Transverse colon (tissue), 4 donors: Measurements from ENCODE around the gene PRPSAP1. TPM values are rescaled to one million over a fixed set of nuclear protein-coding genes. Genes with fewer than 3 reads are reported as not detected.
"Not testable (repeated sequence)": the region's sequence is repeated elsewhere in the genome, so short reads cannot be mapped to it uniquely, and the experiment has no call there.

Experiments
- DNase-seq: peaks from one replicate; pipeline ENCODE4 v3.0.0-alpha.2; 2019
- H3K27ac ChIP-seq, 4 donors: fragments of 200-600 bp; sonication (generic); 2 replicates each; pipeline ENCODE4 v1.5.1; 2016 to 2018; ENCODE audit warnings: inconsistent platforms in 4 of 4
- H3K27me3 ChIP-seq: fragments of 200-600 bp; sonication (generic); 2 replicates; pipeline ENCODE4 v1.5.1; 2017; ENCODE audit warnings: inconsistent platforms
- H3K36me3 ChIP-seq, 4 donors: fragments of 200-600 bp; sonication (generic); 2 replicates each; pipeline ENCODE4 v1.5.1; 2017 to 2019; ENCODE audit warnings: inconsistent platforms in 4 of 4
- H3K4me1 ChIP-seq, 4 donors: fragments of 200-600 bp; sonication (generic); 2 replicates each; pipeline ENCODE4 v1.5.1; 2017 to 2020; ENCODE audit warnings: inconsistent platforms in 4 of 4
- H3K4me3 ChIP-seq, 4 donors: fragments of 200-600 bp; sonication (generic); 1 replicate in 1 of 4; 2 replicates in 3 of 4; pipeline versions ENCODE4 v1.5.1 to v1.6.1; 2017 to 2019; ENCODE audit warnings: inconsistent platforms in 4 of 4
- H3K9me3 ChIP-seq, 2 donors: fragments of 200-600 bp; sonication (generic); 2 replicates each; pipeline ENCODE4 v1.5.1; 2017 to 2019; ENCODE audit warnings: inconsistent platforms in 2 of 2
- EP300 ChIP-seq: sonication (generic); formaldehyde crosslinking; IDR thresholded peaks from one replicate; pipeline ENCODE4 v1.6.1; 2017; ENCODE audit warnings: antibody characterized with exemption, low read depth
- POLR2A ChIP-seq: fragments of 450-650 bp; IDR thresholded peaks from one replicate; pipeline ENCODE4 v1.6.1; 2016; ENCODE audit warnings: antibody characterized with exemption, mild to moderate bottlenecking, moderate library complexity
- POLR2AphosphoS5 ChIP-seq, 3 donors: sonication (generic); formaldehyde crosslinking; IDR thresholded peaks; one replicate each; pipeline ENCODE4 v1.6.1; 2016; ENCODE audit warnings: antibody characterized with exemption in 3 of 3
- WGBS, 2 donors: methylation state at CpG; one replicate each; pipeline ENCODE4 v1.1.5; 2018; ENCODE audit warnings: low coverage in 1 of 2; 5-methylcytosine and 5-hydroxymethylcytosine counted together
- in situ Hi-C, 4 donors: fragments of 200-750 bp; cut with MboI; loops; one replicate each; pipeline versions ENCODE4 v1.15.0 to v1.15.1; 2017; ENCODE audit warnings: low sequenced_read_pairs in 3 of 4, low pct_ligation_motif_present in 1 of 4, low pct_unique_long_range_greater_than_20kb in 1 of 4
- intact Hi-C: fragments of 100-400 bp; cut with DNase I; formaldehyde crosslinking; loops from one replicate; pipeline ENCODE4 v1.15.1; 2023; ENCODE audit warnings: low total_unique reads
- total RNA-seq, 4 donors: library from RNA; depleted of rRNA; stranded (reverse); fragments of >200 nt; gene quantifications; one replicate each; pipeline ENCODE4 v1.1.0, GENCODE V29; 2016
- TF ChIP-seq, protein P1 (sequence below), 5 experiments: fragments of 200-600 bp in 3 of 5; fragments of 450-650 bp in 2 of 5; sonication (generic) in 3 of 5; IDR thresholded peaks; 1 replicate in 2 of 5; 2 replicates in 3 of 5; pipeline ENCODE4 v1.5.1; 2016 to 2017; ENCODE audit warnings: antibody characterized with exemption in 5 of 5, inconsistent platforms in 3 of 5, mild to moderate bottlenecking in 2 of 5, moderate library complexity in 1 of 5

Gene PRPSAP1
- total RNA-seq, 4 donors from 2014 or later, result 50.1 to 147 (median 96.7) TPM

DNA sequence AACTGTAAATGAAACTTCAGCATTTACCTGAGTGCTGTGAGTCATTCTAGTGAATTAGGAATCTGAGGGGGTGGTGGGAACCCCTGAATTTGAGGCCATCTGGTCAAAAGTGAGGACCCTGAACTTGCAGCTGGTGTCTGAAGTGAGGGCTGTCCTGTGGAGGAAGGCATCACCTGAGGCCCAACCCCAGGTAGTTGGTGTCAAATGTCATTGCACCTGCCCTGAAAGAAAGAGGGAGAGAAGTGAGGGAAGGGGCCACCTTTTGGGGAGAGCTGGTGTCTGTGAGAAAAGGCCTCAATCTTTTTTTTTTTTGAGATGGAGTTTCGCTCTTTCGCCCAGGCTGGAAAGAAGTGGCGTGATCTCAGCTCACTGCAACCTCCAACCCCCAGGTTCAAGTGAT, 12.5 kb upstream of the PRPSAP1 start:
- TF ChIP-seq POLR2AphosphoS5 (IDR thresholded peaks at IDR 0.05) (no peak), EP300 (no peak), POLR2A (no peak)
- TF ChIP-seq, protein P1, sequence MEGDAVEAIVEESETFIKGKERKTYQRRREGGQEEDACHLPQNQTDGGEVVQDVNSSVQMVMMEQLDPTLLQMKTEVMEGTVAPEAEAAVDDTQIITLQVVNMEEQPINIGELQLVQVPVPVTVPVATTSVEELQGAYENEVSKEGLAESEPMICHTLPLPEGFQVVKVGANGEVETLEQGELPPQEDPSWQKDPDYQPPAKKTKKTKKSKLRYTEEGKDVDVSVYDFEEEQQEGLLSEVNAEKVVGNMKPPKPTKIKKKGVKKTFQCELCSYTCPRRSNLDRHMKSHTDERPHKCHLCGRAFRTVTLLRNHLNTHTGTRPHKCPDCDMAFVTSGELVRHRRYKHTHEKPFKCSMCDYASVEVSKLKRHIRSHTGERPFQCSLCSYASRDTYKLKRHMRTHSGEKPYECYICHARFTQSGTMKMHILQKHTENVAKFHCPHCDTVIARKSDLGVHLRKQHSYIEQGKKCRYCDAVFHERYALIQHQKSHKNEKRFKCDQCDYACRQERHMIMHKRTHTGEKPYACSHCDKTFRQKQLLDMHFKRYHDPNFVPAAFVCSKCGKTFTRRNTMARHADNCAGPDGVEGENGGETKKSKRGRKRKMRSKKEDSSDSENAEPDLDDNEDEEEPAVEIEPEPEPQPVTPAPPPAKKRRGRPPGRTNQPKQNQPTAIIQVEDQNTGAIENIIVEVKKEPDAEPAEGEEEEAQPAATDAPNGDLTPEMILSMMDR (IDR thresholded peaks at IDR 0.05), result no peak
- intact Hi-C loops, result no loop called here
- in situ Hi-C loops, result no loop called here

DNA sequence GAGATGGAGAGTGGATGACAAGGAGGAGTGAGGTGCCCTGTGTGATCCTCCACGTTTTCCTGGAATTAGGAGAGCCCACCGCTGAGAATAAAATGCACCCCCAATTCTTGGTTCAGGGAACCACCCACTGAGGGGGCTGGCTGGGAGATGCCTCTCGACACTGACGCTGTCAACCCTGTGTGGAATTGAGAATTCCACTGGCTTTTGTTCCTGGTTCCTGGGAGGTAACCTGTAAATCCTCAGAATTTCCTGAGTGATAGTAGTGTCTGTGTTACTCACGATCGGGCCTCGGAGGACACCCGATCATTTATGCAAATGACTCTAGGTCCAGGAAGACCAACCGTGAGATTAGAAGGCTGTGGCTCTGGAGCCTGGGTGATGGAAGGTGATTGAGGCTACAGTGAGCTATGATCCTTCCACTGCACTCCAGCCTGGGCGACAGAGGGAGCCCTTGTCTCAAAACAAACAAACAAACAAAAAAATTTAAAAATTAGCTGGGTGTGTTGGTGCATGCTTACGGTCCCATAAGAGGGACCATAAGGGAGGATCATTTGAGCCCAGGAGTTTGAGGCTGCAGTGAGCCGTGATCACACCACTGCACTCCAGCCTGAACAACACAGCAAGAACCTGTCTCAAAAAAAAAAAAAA, 11.7 kb upstream of the PRPSAP1 start:
- H3K9me3 ChIP-seq, result no peaks in the 10 kb centered on the region
- intact Hi-C loops (no loop called here), in situ Hi-C loops (no loop called here)
- WGBS, 2 donors, result 46 to 75% methylated on average over 2 to 12 of the region's 12 CpGs
- no peak overlapping the region for H3K4me3 ChIP-seq
- no peak overlapping the region for H3K27ac ChIP-seq
- H3K27me3 ChIP-seq, result no peaks in the 10 kb centered on the region
- H3K36me3 ChIP-seq, result no peaks in the 10 kb centered on the region
- no peak for DNase-seq
- H3K4me1 ChIP-seq, result peaks cover 0 to 18% (median 1%) of the 10 kb centered on the region in 4 donors
- TF ChIP-seq, protein P1 (IDR thresholded peaks at IDR 0.05), result no peak
- TF ChIP-seq EP300 (no peak), POLR2A (no peak), POLR2AphosphoS5 (IDR thresholded peaks at IDR 0.05) (no peak)

More for the DNA sequence above, 12.5 kb upstream of the PRPSAP1 start:
- Histone ChIP-seq H3K4me1 (peaks cover 0 to 22% (median 1%) of the 10 kb centered on the region in 4 donors), H3K9me3 (no peaks in the 10 kb centered on the region), H3K27me3 (no peaks in the 10 kb centered on the region), H3K27ac (no peak overlapping the region), H3K4me3 (no peak overlapping the region), H3K36me3 (no peaks in the 10 kb centered on the region)
- no peak for DNase-seq
- WGBS, 2 donors, result 92% methylated on average over 2 of the region's 3 CpGs; no CpG with 5 or more reads in 1 of the 2 donors

DNA sequence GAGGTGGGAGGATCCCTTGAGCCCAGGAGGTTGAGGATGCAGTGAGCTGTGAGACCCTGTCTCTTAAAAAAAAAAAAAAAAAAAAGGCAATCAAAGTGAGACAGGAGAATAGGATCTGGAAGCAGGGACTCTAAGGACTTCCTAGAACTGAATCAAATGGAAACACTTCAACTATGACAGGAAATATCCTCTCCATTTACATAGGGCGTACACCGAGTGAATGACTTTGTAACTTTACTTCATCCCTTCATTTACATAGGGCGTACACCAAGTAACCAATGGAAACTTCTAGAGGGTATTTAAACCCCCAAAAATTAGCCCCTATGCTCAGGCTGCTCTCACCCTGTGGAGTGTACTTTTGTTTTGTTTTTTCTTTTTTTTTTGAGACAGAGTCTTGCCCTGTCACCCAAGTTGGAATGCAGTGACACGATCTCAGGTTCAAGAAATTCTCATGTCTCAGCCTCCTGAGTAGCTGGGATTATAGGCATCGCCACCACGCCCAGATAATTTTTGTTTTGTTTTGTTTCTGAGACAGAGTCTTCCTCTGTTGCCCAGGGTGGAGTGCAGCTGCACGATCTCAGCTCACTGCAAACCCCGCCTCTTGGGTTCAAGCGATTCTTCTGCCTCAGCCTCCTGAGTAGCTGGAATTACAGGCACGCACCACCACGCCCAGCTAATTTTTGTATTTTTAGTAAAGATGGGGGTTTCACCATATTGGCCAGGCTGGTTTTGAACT, 9.6 kb upstream of the PRPSAP1 start:
- in situ Hi-C loops, result no loop called here
- Histone ChIP-seq H3K27ac (peak overlapping the region in 3 of 4 donors; percentile 8 to 45 (median 36)), H3K27me3 (no peaks in the 10 kb centered on the region), H3K4me3 (no peak overlapping the region), H3K4me1 (peaks cover 0 to 18% (median 1%) of the 10 kb centered on the region in 4 donors), H3K36me3 (no peaks in the 10 kb centered on the region), H3K9me3 (no peaks in the 10 kb centered on the region)
- TF ChIP-seq POLR2A, result no peak
- TF ChIP-seq, protein P1 (IDR thresholded peaks at IDR 0.05), result no peak
- no peak for TF ChIP-seq POLR2AphosphoS5 (IDR thresholded peaks at IDR 0.05)
- no peak for TF ChIP-seq EP300
- intact Hi-C loops, result no loop called here
- 64 to 78% methylated on average over 6 to 11 of the region's 11 CpGs for whole genome bisulfite sequencing, 2 donors
- no peak for DNase-seq

DNA sequence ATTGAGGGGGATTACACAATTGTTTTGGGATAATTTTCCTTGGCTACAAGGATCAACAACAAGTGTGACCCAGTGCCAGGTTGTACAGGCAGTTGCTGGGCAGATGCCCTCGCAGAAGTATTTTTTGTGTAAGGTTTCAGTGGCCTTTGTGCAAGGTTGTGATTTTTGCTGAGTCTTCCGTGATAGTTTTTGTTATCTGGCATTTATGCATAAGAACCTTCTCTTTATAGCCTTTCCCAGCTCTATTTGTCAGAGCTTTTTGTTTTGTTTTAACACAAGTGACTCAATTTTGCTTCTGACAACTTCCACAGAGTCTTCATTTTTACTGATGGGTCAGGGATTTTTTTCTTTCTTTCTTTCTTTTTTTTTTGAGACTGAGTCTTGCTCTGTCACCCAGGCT, 6.7 kb upstream of the PRPSAP1 start:
- no peak overlapping the region for H3K27ac ChIP-seq
- H3K9me3 ChIP-seq, result no peaks in the 10 kb centered on the region
- DNase-seq, result no peak
- in situ Hi-C loops (no loop called here), intact Hi-C loops (no loop called here)
- no peak overlapping the region for H3K4me3 ChIP-seq
- TF ChIP-seq POLR2A (no peak), POLR2AphosphoS5 (IDR thresholded peaks at IDR 0.05) (no peak)
- H3K4me1 ChIP-seq, result peaks cover 0 to 29% (median 1%) of the 10 kb centered on the region in 4 donors
- H3K27me3 ChIP-seq, result no peaks in the 10 kb centered on the region
- no peaks in the 10 kb centered on the region for H3K36me3 ChIP-seq
- WGBS, 2 donors, result 64 to 88% methylated on average over 1 to 2 of the region's 2 CpGs

DNA sequence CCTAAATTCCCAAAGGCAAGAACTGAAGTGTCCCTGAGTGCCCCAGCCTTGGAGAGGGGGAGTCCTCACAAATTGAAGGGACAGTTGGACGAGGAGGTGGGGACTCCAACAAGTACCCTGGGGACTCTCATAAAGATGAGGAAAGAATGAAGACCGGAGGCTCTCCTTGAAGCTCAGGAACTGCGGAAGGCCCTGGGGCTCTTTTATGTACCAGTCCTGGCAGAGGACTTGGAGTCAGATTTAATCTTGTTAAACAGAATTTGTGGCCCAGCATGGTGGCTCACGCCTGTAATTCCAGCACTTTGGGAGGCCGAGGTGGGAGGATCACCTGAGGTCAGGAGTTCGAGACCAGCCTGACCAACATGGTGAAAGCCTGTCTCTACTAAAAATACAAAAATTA, 6.1 kb upstream of the PRPSAP1 start:
- DNase-seq, H3K27ac ChIP-seq, H3K36me3 ChIP-seq, H3K9me3 ChIP-seq, in situ Hi-C loops, H3K4me3 ChIP-seq, H3K27me3 ChIP-seq, intact Hi-C loops: not testable (repeated sequence)
- WGBS, 2 donors, result 86% methylated on average over 6 of the region's 6 CpGs; no CpG with 5 or more reads in 1 of the 2 donors
- H3K4me1 ChIP-seq, result peaks cover 0 to 30% (median 2%) of the 10 kb centered on the region in 4 donors
